ENCODE measurements around the gene FREM2. TPM values are rescaled to one million over a fixed set of nuclear protein-coding genes. Genes with fewer than 3 reads are reported as not detected.

Gene FREM2
- total and polyA plus RNA-seq, 4 donors: 1.6 to 58.3 (median 9.4) TPM

- 85 to 90% methylated on average over 6 of the region's 6 CpGs for WGBS, 2 donors
- Histone ChIP-seq H3K27ac (ENCODE audit: low read depth in 1 of 2, low read length in 1 of 2) (no peak overlapping the region), H3K36me3 (ENCODE audit: control insufficient read depth in 4 of 4, insufficient read depth in 4 of 4, low read length in 4 of 4) (no peaks in the 10 kb centered on the region), H3K9ac (ENCODE audit: insufficient read depth in 1 of 2, low read length in 2 of 2) (no peak overlapping the region), H3K4me1 (ENCODE audit: control insufficient read depth in 5 of 5, insufficient read depth in 5 of 5, low read length in 5 of 5) (no peaks in the 10 kb centered on the region), H3K27me3 (ENCODE audit: control insufficient read depth in 3 of 3, insufficient read depth in 3 of 3, low read length in 2 of 3) (no peaks in the 10 kb centered on the region), H3K9me3 (ENCODE audit: control insufficient read depth in 4 of 4, insufficient read depth in 3 of 4, low read length in 3 of 4) (no peaks in the 10 kb centered on the region), H3K4me3 (no peak overlapping the region)
- DNase-seq: no peak
- ATAC-seq (ENCODE audit: insufficient read depth, low FRiP score): no peak
- no peak for TF ChIP-seq CTCF (IDR thresholded peaks at IDR 0.05; ENCODE audit: control extremely low read depth, extremely low read depth)
These were observed 227.2 kb downstream of the FREM2 start for GRCh38 chr13:38914070-38914469.

GRCh38 chr13:38921081-38921480, 234.2 kb downstream of the FREM2 start:
- Histone ChIP-seq H3K4me3 (no peak overlapping the region), H3K9me3 (ENCODE audit: control insufficient read depth in 4 of 4, insufficient read depth in 3 of 4, low read length in 3 of 4) (peaks cover 0 to 2% (median 0%) of the 10 kb centered on the region in 4 donors), H3K4me1 (ENCODE audit: control insufficient read depth in 5 of 5, insufficient read depth in 5 of 5, low read length in 5 of 5) (no peaks in the 10 kb centered on the region), H3K9ac (ENCODE audit: insufficient read depth in 1 of 2, low read length in 2 of 2) (no peak overlapping the region), H3K36me3 (ENCODE audit: control insufficient read depth in 4 of 4, insufficient read depth in 4 of 4, low read length in 4 of 4) (no peaks in the 10 kb centered on the region), H3K27ac (ENCODE audit: low read depth in 1 of 2, low read length in 1 of 2) (no peak overlapping the region), H3K27me3 (ENCODE audit: control insufficient read depth in 3 of 3, insufficient read depth in 3 of 3, low read length in 2 of 3) (no peaks in the 10 kb centered on the region)
- DNase-seq: no peak
- ATAC-seq (ENCODE audit: insufficient read depth, low FRiP score): no peak
- no peak for TF ChIP-seq CTCF (IDR thresholded peaks at IDR 0.05; ENCODE audit: control extremely low read depth, extremely low read depth)
- 69 to 72% methylated on average over 2 of the region's 2 CpGs for WGBS, 2 donors

GRCh38 chr13:38922170-38922569, 235.3 kb downstream of the FREM2 start:
- DNase-seq (no peak), ATAC-seq (ENCODE audit: insufficient read depth, low FRiP score) (no peak)
- no peaks in the 10 kb centered on the region for H3K4me1 ChIP-seq (ENCODE audit: control insufficient read depth in 5 of 5, insufficient read depth in 5 of 5, low read length in 5 of 5)
- H3K27me3 ChIP-seq (ENCODE audit: control insufficient read depth in 3 of 3, insufficient read depth in 3 of 3, low read length in 2 of 3): no peaks in the 10 kb centered on the region
- no peak overlapping the region for H3K9ac ChIP-seq (ENCODE audit: insufficient read depth in 1 of 2, low read length in 2 of 2)
- WGBS, 2 donors: 91 to 94% methylated on average over 1 of the region's 1 CpG
- no peaks in the 10 kb centered on the region for H3K36me3 ChIP-seq (ENCODE audit: control insufficient read depth in 4 of 4, insufficient read depth in 4 of 4, low read length in 4 of 4)
- H3K27ac ChIP-seq (ENCODE audit: low read depth in 1 of 2, low read length in 1 of 2): no peak overlapping the region
- peaks cover 0 to 2% (median 0%) of the 10 kb centered on the region in 4 donors for H3K9me3 ChIP-seq (ENCODE audit: control insufficient read depth in 4 of 4, insufficient read depth in 3 of 4, low read length in 3 of 4)
- no peak overlapping the region for H3K4me3 ChIP-seq
- no peak for TF ChIP-seq CTCF (IDR thresholded peaks at IDR 0.05; ENCODE audit: control extremely low read depth, extremely low read depth)

- Histone ChIP-seq H3K9ac (ENCODE audit: insufficient read depth in 1 of 2, low read length in 2 of 2) (no peak overlapping the region), H3K27ac (ENCODE audit: low read depth in 1 of 2, low read length in 1 of 2) (no peak overlapping the region), H3K36me3 (ENCODE audit: control insufficient read depth in 4 of 4, insufficient read depth in 4 of 4, low read length in 4 of 4) (no peaks in the 10 kb centered on the region), H3K4me1 (ENCODE audit: control insufficient read depth in 5 of 5, insufficient read depth in 5 of 5, low read length in 5 of 5) (peaks cover 0 to 8% (median 0%) of the 10 kb centered on the region in 5 donors), H3K27me3 (ENCODE audit: control insufficient read depth in 3 of 3, insufficient read depth in 3 of 3, low read length in 2 of 3) (no peaks in the 10 kb centered on the region), H3K4me3 (no peak overlapping the region), H3K9me3 (ENCODE audit: control insufficient read depth in 4 of 4, insufficient read depth in 3 of 4, low read length in 3 of 4) (no peaks in the 10 kb centered on the region)
- TF ChIP-seq CTCF (IDR thresholded peaks at IDR 0.05; ENCODE audit: control extremely low read depth, extremely low read depth): no peak
- DNase-seq: no peak
- no peak for ATAC-seq (ENCODE audit: insufficient read depth, low FRiP score)
These were observed 246.9 kb downstream of the FREM2 start for GRCh38 chr13:38933786-38934185.
